GM18517 (cell line): ENCODE results near the gene RBBP8.

Experiments
- ATAC-seq: cut with Tn5 transposase; IDR thresholded peaks from one replicate; pipeline ENCODE4 v1.9.1; 2021; ENCODE audit warnings: mild to moderate bottlenecking, moderate library complexity; ENCODE audit not compliant: unreplicated experiment

The RBBP8 gene

DNA sequence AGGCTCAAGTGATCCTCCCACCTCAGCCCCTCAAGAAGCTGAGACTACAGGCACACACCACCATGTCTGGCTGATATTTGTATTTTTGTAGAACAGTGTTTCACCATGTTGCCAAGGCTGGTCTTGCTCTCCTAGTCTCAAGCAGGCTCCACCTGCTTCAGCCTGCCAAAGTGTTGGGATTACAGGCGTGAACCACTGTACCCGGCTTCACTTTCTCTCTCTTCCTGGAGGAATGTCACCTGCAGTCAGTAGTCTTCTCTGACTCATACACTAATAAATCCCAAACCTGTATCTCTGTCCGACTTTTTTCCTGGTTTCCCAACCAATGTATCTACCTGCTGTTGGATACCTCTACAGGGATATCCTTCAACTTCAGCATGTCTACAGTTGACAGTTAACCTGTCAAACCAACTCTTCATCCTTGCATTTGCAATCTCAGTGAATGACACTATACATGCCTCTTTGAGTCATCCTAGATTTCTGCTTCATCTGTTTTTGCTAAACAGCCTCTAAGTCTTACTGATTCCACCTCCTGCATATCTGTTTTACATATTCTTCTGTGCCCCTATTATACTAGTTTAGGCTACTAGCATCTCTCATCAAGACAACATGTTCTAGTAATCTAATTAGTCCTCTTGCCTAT is 54.5 kb downstream of the RBBP8 start:
- ATAC-seq, result peak; percentile 32

DNA sequence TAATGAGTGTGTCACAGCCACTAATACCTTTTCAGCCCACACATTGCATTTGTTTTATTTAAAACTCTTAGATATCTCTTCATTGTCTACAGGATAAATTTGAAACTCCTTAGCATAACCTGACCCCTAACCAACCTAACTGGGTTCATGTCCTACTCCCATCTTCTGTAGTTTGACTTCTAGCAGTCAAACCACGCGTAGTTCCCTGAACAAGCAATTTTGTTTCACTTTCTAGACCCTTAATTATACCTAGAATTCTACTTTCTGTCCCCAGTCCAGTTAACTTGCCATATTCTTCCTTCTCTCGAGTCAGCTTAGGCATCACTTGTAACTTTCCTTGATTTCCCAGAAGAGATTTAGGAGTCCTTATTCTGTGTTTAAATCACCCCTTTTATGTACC is 55.1 kb downstream of the RBBP8 start:
- ATAC-seq, result peak; percentile 52

- ATAC-seq, result no peak
These were observed 65.2 kb downstream of the RBBP8 start for GRCh38 chr18:22998344-22998743.

DNA sequence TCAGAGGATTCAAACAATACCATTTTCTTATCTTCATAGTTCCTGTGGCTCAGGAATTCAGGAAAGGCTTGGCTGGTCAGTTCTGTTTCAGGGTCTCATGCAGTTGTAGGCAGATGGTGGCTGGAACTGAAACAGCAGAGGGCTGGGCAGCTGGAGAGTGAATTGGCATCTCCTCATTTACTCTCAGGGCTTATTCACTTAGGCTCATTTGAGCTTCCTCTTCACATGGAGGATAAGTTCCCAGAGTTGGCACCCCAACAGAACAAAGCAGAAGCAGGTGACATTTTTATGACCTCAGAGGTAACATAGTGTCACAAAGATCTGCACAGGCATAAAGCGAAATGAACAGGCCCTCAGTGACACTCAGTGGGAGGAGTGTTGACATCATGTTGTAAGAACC is 66.1 kb downstream of the RBBP8 start:
- no peak for ATAC-seq

- ATAC-seq, result no peak
These were observed 66.5 kb downstream of the RBBP8 start for GRCh38 chr18:22999647-23000046.

DNA sequence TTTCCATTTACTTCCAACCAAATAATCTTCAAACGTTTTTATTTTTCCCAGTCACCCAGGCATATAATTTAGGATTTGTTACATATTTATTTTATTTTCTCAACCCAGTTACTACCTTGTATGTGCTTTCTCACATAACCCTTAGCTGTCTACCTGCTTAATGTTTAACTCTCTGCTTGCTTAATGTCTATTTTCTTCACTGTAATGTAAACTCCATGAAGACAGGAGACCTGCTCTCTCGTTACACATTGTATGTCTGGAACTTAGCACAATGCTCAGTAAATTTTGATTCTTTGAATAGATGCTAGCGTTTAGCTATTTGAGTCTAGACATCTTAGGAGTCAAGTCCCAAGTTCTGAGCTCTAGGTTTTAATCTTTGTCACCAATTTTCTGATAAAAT is 70.2 kb downstream of the RBBP8 start:
- no peak for ATAC-seq

GRCh38 chr18:23012249-23012648 is 79.1 kb downstream of the RBBP8 start:
- no peak for ATAC-seq

- ATAC-seq, result no peak
These were observed 87.6 kb downstream of the RBBP8 start for GRCh38 chr18:23020555-23021294.

DNA sequence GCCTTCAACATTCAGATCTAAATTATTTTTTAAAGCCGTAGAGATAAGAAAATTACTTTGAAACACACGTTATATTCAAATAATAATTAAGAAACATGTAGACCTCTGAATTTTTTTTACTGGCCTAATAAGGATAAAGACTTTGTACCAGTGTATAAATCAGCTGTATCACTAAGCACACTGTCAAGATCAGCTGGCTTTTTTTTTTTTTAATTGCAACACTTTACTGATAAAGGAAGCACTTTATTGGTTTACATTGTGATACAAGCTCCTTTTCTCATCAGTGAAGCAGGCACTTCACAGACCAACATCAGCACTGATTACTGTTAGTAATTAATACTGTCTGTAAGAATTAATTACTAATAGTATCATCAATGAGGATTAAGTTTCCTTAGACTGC is 88.5 kb downstream of the RBBP8 start:
- ATAC-seq, result no peak

GRCh38 chr18:23032030-23032582 is 99.0 kb downstream of the RBBP8 start:
- ATAC-seq, result no peak

DNA sequence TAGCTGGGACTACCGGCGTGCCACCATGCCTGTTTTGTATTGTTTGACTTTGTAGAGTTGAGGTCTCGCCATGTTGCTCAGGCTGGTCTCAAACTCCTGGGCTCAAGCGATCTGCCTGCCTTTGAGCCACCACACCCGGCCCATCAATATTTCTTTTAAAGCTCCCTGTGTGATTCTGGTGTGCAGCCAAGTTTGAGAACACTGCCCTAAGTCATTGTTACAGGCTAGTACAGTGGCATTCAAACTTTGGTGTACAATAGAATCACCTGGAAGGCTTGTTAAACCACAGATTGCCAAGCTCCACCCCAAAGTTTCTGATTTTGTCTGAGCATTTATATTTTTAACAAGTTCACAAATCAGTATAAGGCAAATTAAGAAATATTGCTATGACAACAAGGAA is 99.9 kb downstream of the RBBP8 start:
- no peak for ATAC-seq

DNA sequence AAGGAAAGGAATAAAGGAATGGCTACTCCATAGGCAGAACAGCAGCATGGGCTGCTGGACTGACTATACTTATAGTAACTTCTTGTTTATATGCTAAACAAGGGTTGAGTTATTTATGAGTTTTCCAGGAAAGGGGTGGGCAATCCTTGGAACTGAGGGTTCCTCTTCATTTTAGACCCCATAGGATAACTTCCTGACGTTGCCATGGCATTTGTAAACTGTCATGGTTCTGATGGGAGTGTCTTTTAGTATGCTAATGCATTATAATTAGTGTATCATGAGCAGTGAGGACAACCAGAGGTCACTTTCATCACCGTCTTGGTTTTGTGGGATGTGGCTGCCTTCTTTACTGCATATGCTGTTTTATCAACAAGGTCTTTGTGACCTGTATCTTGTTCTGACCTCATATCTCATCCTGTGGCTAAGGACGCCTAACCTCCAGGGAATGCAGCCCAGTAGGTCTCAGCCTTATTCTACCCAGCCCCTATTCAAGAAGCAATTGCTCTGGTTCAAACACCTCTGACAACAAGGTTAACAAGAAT is 103.6 kb downstream of the RBBP8 start:
- no peak for ATAC-seq

DNA sequence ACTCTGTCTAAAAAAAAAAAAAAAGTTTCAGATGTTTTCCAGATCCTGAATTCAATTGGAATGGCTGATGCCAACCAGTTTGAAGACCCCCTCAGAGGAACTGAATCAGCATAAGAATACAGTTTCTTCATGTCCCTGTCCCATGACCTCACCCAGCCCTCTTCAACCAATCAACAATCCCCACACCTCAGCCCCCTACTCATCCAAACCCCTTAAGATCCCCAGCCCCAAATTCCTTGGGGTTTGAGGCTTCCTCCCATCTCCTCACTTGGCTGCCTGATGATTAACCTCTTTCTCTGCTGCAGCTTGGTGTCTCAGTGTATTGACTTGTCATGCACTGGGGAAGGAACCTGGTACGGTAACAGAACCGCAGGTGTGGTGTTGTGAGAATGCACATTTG is 104.5 kb downstream of the RBBP8 start:
- no peak for ATAC-seq

GRCh38 chr18:23038712-23039111 is 105.6 kb downstream of the RBBP8 start:
- ATAC-seq, result no peak

- ATAC-seq, result no peak
These were observed 109.0 kb downstream of the RBBP8 start for GRCh38 chr18:23042133-23042532.

GRCh38 chr18:23043803-23044376 is 110.8 kb downstream of the RBBP8 start:
- ATAC-seq, result no peak

- ATAC-seq, result no peak
These were observed 116.7 kb downstream of the RBBP8 start for GRCh38 chr18:23049698-23050373.

GRCh38 chr18:23053776-23054457 is 120.8 kb downstream of the RBBP8 start:
- ATAC-seq, result no peak

DNA sequence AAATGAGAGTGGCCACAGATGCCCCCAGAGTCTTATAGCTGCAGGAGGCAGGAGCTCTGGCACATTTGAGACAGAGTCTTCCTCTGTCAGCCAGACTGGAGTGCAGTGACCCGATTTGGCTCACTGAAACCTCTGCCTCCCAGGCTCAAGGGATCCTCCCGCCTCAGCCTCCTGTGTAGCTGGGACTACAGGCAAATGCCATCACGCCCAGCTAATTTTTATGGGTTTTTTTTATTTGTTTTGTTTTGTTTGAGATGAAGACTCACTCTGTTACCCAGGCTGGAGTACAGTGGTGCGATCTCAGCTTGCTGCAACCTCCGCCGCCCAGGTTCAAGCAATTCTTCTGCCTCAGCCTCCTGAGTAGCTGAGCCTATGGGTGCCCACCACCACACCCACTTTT is 121.4 kb downstream of the RBBP8 start:
- ATAC-seq, result no peak

DNA sequence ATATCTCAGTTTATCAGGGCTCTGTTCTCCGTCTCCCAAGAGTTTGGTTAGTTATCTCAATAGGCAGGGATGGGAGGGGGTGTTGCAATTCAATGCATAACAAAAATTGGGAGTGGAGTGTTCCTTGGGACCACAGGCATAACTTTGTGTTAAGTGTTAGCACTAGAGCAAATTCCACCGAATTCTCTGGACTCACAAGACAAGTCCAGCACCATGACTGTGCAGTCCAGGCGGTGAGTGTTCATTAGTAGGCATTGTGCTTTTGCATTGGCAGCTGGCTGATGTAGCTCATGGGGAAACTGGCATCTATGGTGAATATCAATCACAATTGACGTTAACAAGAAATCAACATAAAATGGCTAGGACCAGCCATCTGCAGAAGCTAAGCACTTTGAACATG is 123.2 kb downstream of the RBBP8 start:
- ATAC-seq, result no peak

DNA sequence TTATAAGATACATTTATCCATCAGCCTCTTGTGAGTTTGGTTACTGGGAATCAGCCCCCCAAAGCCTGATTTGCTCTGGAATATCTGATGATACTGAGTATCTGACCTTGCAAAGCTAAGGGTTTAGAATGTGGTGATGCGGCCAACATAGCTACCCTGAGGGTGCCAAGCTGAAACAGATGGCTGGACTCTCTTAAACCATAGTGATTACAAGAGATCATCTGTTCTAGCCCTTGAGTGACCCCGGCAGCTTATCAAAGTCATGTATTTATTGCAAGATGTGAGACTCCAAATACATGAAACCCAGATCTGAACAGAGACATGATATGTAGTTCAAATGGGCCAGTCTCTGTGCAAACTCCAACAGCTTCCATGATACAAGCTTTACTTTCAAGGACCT is 124.0 kb downstream of the RBBP8 start:
- ATAC-seq, result no peak
